WI38 (cell line): ENCODE results near the gene RHOC.
A peak's percentile ranks its signal among the peaks of the same experiment; 100 is the strongest.

Experiments
- H3K4me3 ChIP-seq: 2 replicates; pipeline ENCODE4 v1.5.1; 2011; ENCODE audit warnings: low read depth, mild to moderate bottlenecking, control low read depth, low read length
- TF ChIP-seq, protein P1 (sequence below): IDR thresholded peaks from 2 replicates; pipeline ENCODE4 v1.5.1; 2012; ENCODE audit warnings: low read depth, mild to moderate bottlenecking, control low read depth, low read length

Gene RHOC

DNA sequence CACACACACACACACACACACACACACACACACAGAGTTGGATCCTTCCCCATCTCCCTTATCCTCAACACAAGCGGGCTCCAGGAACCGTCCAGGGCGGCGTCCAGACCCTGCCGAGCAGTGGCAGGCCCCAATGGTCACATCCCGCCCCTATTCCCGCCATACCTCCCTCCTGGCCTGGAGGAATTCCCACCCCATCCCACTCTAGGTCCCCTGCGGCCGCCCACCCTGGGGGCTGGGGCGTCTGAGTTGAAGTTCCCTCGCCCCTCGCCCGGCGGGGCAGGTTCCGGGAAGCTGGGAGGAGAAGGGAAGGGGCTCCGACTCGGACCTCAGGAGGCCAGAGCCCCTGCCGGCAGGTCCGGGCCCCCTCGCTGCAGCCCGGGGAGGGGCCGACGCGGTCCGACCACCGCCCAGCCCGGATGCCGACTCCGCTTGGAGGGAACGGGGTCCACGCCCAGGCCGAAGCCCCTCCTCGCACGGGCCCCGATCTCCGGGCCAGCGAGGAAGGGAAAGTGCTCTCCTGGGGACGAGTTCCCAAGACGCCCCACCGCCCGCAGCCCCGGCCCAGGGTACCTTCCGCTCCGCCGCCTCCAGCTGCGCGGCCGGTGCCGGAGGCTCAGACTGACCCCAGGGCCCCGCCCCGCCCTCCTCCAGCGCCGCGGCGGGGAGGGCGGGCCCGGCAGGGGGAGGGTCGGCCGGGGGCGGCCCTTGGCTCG lies at the start of gene RHOC:
Gene RHOC, minus strand, starts transcription at position 623 of the 716 bp plus-strand sequence. CDS start 3,328 bp downstream, outside the sequence.
- TF ChIP-seq, protein P1, sequence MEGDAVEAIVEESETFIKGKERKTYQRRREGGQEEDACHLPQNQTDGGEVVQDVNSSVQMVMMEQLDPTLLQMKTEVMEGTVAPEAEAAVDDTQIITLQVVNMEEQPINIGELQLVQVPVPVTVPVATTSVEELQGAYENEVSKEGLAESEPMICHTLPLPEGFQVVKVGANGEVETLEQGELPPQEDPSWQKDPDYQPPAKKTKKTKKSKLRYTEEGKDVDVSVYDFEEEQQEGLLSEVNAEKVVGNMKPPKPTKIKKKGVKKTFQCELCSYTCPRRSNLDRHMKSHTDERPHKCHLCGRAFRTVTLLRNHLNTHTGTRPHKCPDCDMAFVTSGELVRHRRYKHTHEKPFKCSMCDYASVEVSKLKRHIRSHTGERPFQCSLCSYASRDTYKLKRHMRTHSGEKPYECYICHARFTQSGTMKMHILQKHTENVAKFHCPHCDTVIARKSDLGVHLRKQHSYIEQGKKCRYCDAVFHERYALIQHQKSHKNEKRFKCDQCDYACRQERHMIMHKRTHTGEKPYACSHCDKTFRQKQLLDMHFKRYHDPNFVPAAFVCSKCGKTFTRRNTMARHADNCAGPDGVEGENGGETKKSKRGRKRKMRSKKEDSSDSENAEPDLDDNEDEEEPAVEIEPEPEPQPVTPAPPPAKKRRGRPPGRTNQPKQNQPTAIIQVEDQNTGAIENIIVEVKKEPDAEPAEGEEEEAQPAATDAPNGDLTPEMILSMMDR: no peak
- peak within 1 kb of the TSS; percentile 96 for H3K4me3 ChIP-seq

DNA sequence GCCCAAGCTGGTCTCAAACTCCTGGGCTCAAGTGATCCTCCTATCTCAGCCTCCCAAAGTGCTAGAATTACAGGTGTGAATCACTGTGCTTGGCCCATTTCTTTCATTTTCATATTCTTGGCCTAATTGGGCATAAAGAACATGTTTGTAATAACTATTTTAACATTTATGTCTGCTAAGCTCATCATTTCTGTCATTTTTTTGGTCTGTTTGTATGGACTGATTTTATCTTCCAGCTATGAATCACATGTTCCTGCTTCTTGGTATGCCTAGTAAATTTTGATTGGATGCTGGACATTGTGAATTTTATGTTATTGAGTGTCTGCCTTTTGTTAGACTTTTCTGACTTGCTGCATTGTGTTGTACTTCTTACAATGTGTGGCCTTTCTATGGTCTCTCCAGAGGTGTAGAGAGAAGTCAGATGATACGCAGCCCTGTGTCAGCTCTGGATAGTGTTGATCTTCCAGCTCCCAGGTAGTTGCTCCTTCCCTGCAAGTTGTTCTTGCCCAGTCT lies 47.2 kb upstream of the RHOC start:
- TF ChIP-seq, protein P1: no peak
- H3K4me3 ChIP-seq: no peak overlapping the region

DNA sequence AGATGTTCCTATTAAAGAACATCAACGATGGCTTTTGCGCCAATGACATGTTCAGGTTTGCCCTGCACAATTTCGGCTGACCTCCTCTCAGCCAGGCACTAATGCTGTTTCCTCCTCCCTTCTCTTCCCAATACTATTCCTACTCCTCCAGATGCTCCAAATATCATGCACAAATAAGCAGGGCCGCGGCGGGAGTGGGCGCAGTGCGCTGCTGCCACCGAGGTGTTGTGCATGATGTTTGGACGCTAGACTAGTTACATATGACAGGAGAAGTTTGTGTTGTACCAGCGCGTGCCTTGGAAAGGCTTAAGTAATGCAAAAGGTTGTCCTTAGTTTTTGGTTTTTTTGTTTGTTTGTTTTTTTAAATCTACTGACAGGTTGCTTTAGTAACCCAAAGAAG lies 41.5 kb upstream of the RHOC start:
- H3K4me3 ChIP-seq: no peak overlapping the region
- TF ChIP-seq, protein P1: no peak

DNA sequence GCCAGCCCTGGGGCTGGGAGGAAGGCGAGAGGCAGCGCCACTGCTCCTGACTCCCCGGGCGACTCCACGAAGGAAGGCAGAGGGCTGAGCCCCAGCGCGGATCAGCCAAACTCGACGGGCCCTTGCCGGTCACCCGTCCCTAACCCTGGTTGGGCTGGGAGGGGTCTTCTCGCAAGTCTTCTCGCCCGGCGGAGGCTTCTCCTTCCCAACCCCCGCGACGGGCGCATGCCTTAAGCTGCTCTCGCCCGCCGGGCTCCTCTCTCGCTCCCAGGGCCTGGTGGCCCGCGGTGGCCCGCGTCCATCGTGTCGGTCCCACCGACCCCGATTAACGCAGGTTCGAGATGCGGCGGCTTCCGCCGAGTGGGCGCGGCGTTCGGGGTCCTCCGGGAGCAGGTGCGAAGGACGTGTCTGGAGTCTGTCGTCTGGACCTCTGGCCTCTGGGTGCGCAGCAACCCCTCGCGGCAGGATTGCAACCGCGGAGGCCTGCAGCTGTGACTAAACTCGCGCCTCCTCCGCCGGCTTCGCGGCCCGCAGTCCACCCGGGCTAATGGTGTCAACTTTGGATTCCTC lies 37.2 kb upstream of the RHOC start:
- TF ChIP-seq, protein P1: peak; percentile 67
- H3K4me3 ChIP-seq: peak overlapping the region; percentile 35

DNA sequence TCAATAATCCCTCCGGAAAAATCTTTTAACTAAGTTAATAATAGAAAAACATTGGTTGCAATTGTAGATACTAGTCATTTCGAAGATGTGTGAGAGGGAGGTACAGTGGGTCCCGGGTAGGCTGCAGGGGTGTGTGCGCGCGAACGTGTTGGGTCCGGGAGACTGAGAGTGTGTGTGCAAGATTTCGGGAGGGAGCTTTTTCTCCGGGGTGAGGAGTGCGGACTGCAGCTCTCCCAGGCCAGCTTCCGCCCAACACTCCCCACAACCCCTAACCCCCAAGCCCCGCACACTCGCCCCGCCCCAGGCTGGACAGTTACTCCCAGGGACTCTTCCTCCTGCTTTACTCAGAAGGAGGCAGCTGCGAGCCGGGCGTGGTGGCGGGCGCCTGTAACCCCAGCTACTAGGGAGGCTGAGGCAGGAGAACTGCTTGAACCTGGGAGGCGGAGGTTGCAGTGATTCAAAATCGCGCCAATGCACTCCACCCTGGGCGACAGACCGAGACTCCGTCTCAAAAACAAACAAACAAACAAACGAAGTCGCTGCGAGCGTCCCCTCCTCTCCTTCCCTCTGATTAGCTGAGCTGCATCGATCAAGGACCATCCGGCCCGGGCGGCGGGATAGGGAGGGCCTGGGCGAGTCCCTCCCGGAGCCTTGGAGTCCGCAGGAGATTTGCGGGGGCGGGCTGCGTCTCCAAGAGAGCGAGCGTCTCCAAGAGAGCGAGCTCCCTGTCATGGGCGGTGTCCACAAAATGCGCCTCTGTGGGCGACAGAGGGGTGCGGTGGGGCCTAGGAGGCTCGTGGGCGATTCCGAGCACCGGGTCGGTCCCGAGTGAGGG lies 36.5 kb upstream of the RHOC start:
- TF ChIP-seq, protein P1: no peak
- peak overlapping the region; percentile 35 for H3K4me3 ChIP-seq

DNA sequence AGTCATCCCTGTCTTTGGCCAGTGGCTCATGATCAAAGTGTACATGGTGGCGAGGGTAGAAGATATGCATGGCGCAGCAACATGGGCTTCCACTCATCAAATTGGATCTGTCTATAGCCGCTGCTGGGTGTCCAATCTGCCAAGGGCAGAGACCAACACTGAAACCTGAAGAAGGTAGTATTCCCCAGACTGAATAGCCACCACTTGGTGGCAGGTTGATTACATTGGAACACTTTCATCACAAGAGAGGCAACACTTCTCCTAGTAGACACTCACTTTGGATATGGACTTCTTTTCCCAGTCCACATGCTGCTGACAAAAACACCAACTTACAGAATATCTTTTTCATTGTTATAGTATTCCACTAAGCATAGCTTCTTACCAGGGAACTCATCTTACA lies 30.6 kb upstream of the RHOC start:
- TF ChIP-seq, protein P1: no peak
- H3K4me3 ChIP-seq: no peak overlapping the region
